Measurements from ENCODE around the gene CAB39. TPM values are rescaled to one million over a fixed set of nuclear protein-coding genes. Genes with fewer than 3 reads are reported as not detected.

CAB39 gene
- total and polyA plus RNA-seq, 4 donors, result 19.4 to 123 (median 57.1) TPM

DNA sequence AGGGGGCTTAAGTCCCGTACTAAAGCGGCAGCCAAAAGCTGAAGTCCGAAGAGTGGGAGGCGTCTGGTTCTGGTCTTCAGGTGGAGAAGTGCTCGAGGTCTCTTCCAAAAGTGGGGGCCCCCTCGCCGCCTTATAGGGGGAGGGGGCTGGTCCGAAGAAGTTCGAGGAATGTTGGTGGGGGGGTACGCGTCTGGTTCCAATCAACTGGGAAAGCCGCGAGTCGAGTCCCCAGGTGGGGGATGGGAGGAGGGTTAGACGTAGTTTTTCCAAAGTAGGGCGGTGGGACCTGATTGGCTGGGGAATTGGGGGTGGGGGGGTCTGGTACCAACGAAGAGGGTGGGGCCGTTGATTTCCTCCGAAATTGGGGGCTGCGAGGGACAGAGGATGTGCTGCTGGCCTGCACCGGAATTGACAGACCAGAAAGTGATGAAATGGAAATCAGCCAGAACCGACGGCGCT, 152.7 kb downstream of the CAB39 start:
- no peaks in the 10 kb centered on the region for H3K9me3 ChIP-seq (ENCODE audit: control insufficient read depth in 4 of 4, insufficient read depth in 3 of 4, low read length in 3 of 4)
- peaks cover 0 to 47% (median 24%) of the 10 kb centered on the region in 5 donors for H3K4me1 ChIP-seq (ENCODE audit: control insufficient read depth in 5 of 5, insufficient read depth in 5 of 5, low read length in 5 of 5)
- WGBS, 2 donors, result 2% methylated on average over 24 of the region's 24 CpGs
- peak overlapping the region; percentile 25 to 51 for H3K9ac ChIP-seq (ENCODE audit: insufficient read depth in 1 of 2, low read length in 2 of 2)
- DNase-seq, result peak; percentile 71 to 80 (median 73)
- H3K27me3 ChIP-seq (ENCODE audit: control insufficient read depth in 3 of 3, insufficient read depth in 3 of 3, low read length in 2 of 3), result peaks cover 0 to 2% (median 0%) of the 10 kb centered on the region in 3 donors
- no peaks in the 10 kb centered on the region for H3K36me3 ChIP-seq (ENCODE audit: control insufficient read depth in 4 of 4, insufficient read depth in 4 of 4, low read length in 4 of 4)
- TF ChIP-seq, protein P1, sequence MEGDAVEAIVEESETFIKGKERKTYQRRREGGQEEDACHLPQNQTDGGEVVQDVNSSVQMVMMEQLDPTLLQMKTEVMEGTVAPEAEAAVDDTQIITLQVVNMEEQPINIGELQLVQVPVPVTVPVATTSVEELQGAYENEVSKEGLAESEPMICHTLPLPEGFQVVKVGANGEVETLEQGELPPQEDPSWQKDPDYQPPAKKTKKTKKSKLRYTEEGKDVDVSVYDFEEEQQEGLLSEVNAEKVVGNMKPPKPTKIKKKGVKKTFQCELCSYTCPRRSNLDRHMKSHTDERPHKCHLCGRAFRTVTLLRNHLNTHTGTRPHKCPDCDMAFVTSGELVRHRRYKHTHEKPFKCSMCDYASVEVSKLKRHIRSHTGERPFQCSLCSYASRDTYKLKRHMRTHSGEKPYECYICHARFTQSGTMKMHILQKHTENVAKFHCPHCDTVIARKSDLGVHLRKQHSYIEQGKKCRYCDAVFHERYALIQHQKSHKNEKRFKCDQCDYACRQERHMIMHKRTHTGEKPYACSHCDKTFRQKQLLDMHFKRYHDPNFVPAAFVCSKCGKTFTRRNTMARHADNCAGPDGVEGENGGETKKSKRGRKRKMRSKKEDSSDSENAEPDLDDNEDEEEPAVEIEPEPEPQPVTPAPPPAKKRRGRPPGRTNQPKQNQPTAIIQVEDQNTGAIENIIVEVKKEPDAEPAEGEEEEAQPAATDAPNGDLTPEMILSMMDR (IDR thresholded peaks at IDR 0.05; ENCODE audit: control extremely low read depth, extremely low read depth), result no peak
- peak overlapping the region; percentile 53 for H3K4me3 ChIP-seq
- no peak for ATAC-seq (ENCODE audit: insufficient read depth, low FRiP score)
- H3K27ac ChIP-seq (ENCODE audit: low read depth in 1 of 2, low read length in 1 of 2), result no peak overlapping the region

GRCh38 chr2:230865766-230866755, 153.4 kb downstream of the CAB39 start:
- H3K9ac ChIP-seq (ENCODE audit: insufficient read depth in 1 of 2, low read length in 2 of 2), result peak overlapping the region; percentile 21 to 48
- no peak overlapping the region for H3K4me3 ChIP-seq
- WGBS, 2 donors, result 11 to 16% methylated on average over 30 to 35 of the region's 35 CpGs
- H3K4me1 ChIP-seq (ENCODE audit: control insufficient read depth in 5 of 5, insufficient read depth in 5 of 5, low read length in 5 of 5), result peaks cover 0 to 55% (median 29%) of the 10 kb centered on the region in 5 donors
- H3K9me3 ChIP-seq (ENCODE audit: control insufficient read depth in 4 of 4, insufficient read depth in 3 of 4, low read length in 3 of 4), result no peaks in the 10 kb centered on the region
- DNase-seq (peak; percentile 68 to 76 (median 76)), ATAC-seq (ENCODE audit: insufficient read depth, low FRiP score) (no peak)
- no peaks in the 10 kb centered on the region for H3K36me3 ChIP-seq (ENCODE audit: control insufficient read depth in 4 of 4, insufficient read depth in 4 of 4, low read length in 4 of 4)
- H3K27ac ChIP-seq (ENCODE audit: low read depth in 1 of 2, low read length in 1 of 2), result no peak overlapping the region
- TF ChIP-seq, protein P1 (IDR thresholded peaks at IDR 0.05; ENCODE audit: control extremely low read depth, extremely low read depth), result no peak
- peaks cover 0 to 2% (median 0%) of the 10 kb centered on the region in 3 donors for H3K27me3 ChIP-seq (ENCODE audit: control insufficient read depth in 3 of 3, insufficient read depth in 3 of 3, low read length in 2 of 3)

- Histone ChIP-seq H3K27ac (ENCODE audit: low read depth in 1 of 2, low read length in 1 of 2) (no peak overlapping the region), H3K9ac (ENCODE audit: insufficient read depth in 1 of 2, low read length in 2 of 2) (no peak overlapping the region), H3K9me3 (ENCODE audit: control insufficient read depth in 4 of 4, insufficient read depth in 3 of 4, low read length in 3 of 4) (no peaks in the 10 kb centered on the region), H3K4me3 (no peak overlapping the region), H3K27me3 (ENCODE audit: control insufficient read depth in 3 of 3, insufficient read depth in 3 of 3, low read length in 2 of 3) (peaks cover 0 to 2% (median 0%) of the 10 kb centered on the region in 3 donors), H3K36me3 (ENCODE audit: control insufficient read depth in 4 of 4, insufficient read depth in 4 of 4, low read length in 4 of 4) (no peaks in the 10 kb centered on the region), H3K4me1 (ENCODE audit: control insufficient read depth in 5 of 5, insufficient read depth in 5 of 5, low read length in 5 of 5) (peaks cover 0 to 63% (median 34%) of the 10 kb centered on the region in 5 donors)
- ATAC-seq (ENCODE audit: insufficient read depth, low FRiP score) (no peak), DNase-seq (peak; percentile 52 to 63 (median 54))
- 23 to 42% methylated on average over 13 of the region's 13 CpGs for WGBS, 2 donors
- TF ChIP-seq, protein P1 (IDR thresholded peaks at IDR 0.05; ENCODE audit: control extremely low read depth, extremely low read depth), result no peak
These were observed 154.3 kb downstream of the CAB39 start for GRCh38 chr2:230866756-230867523.

Measured in lung (tissue), 12 donors.